ENCODE data around the gene FAM236D.
"Not testable (repeated sequence)": the region's sequence is repeated elsewhere in the genome, so short reads cannot be mapped to it uniquely, and the experiment has no call there.

The FAM236D gene

DNA sequence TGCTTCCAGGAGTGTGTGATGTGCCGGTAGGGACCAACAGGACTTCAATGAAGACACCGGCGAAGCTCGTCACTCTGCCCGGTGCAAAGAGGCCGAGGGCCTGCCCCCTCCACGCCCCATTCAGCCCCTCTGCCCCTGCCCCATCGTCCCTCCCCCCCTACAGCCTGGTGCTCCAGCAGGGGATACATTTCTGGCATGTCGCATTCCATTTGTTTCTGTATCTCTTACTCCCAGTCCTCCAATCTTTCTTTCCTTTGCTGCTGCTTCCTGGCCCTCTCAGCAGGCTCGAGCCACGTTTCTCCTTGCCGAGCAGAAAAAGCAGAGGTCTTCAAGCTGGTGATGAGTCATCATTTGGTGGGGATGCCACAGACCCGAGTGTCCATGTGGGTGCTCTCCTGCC lies at the start of gene FAM236D:
Gene FAM236D, minus strand, starts transcription at position 101 of the 400 bp plus-strand sequence. Its CDS starts 100 bp downstream, at position 1.
- not testable (repeated sequence) for DNase-seq

DNA sequence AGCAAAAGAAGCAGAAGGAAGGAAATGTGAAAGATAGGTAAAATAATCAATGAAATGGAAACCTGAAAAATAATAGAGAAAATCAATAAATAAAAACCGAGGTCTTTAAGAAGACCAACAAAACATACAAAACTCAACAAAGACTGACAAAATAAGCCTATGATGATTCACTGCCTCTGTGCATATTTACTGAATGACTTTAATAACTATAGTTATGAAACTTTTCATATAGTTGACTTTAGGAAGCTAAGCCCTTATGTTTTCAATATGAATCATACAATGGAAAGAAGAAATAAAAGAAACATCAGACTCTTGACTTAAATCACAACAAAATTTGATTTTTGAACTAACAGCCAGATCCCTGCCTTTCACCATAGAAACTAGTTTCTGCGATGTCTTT lies 29.5 kb upstream of the FAM236D start:
- DNase-seq: not testable (repeated sequence)

DNA sequence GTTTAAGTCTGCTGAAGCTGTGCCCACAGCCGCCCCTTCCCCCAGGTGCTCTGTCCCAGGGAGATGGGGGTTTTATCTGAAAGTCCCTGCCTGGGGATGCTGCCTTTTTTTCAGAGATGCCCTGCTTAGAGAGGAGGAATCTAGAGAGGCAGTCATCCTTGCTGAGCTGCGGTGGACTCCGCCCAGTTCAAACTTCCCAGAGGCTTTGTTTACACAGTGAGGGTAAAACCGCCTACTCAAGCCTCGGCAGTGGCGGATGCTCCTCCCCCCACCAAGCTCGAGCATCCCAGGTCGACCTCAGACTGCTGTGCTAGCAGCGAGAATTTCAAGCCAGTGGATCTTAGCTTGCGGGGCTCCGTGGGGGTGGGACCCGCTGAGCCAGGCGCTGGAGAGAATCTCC lies 22.7 kb upstream of the FAM236D start:
- DNase-seq: not testable (repeated sequence)

DNA sequence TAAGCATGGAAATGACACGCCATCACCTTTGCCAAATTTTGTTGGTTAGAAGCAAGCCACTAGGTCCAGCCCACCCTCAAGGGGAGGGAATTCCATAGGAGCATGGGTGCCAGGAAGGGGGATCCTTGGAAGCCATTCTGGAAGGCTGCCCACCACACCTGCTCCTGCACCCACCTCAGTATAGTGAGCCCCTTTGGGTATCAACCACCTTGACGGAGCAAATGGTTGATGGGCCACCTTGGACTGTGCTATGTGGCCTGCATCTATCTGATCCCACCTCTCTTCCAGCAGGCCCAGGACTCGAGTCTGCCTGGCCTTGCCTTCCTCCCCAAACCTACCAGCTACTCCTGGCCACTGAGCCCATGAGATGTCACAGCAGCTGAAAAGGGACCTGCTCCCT lies 17.6 kb downstream of the FAM236D start:
- not testable (repeated sequence) for DNase-seq

DNA sequence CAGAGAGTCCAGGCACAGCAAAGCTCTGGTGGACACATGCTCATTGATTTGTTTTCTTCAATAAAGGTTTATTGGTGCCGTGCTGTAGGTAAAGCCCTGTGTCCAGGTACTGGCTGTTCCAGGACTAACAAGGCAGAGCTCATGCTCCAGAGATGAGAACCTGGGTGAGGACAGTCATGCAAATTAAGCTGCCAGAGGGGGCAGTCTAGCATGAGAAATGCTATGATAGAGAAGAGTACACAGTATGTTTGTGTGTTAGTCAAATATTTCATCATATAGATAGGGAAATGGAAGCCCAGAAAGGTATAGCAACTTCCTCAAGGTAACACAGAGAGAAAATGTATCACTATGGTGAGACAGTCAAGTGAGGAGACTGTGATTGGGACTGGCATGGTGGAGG lies 19.9 kb downstream of the FAM236D start:
- not testable (repeated sequence) for DNase-seq

DNA sequence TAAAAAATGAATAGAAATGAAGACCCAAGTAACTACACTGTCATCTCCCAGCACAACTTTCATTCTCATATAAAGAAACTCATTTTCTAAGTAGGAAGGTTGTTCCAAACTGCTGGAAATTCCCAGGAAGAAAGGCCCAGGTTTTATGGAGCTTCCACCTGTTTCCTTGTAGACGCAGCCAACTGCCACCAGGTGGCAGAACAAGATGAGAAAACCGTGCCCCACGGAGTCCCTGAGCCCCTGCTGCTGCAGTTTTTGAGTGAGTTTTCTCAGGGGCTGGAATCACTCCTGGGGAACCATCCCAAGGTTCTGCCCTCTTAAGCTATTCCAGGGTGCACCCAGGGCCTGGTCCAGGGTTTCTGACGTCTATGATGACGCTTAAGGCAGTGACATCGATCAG lies 24.0 kb downstream of the FAM236D start:
- not testable (repeated sequence) for DNase-seq

DNA sequence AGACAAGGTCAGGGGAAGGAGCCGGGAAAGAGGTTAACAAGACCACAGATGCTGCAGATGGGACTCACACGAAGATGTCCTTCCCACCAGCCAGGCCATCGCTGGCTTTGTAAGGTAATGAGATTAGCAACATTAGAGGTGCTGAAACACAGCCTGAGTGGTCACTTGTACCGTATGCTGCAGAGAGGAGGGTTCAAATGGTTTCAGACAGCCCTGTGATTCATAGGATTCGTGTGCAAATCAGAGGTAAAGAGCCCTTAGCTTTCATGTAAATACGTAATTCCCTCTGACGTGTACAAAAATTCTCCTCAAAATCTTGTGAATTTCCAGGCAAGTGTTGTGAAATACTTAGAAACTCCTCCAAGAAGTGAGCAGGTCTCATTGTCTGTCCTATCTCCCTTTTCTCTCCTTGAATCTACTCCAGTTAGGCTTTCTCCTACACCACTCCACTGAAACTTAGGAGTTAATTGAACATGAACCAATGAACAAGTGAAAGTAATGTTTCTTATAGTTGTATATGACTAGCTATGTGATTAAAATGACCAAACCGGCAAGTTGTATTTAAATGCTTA lies 24.6 kb downstream of the FAM236D start:
- not testable (repeated sequence) for DNase-seq

DNA sequence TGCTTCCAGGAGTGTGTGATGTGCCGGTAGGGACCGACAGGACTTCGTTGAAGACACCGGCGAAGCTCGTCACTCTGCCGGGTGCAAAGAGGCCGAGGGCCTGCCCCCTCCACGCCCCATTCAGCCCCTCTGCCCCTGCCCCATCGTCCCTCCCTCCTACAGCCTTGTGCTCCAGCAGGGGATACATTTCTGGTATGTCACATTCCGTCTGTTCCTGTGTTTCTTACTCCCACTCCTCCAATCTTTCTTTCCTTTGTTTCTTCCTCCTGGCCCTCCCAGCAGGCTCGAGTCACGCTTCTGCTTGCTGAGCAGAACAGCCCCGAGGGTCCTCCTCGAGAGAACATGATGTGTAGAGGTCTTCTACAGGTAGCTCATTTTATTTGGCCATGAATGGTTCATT lies 25.4 kb downstream of the FAM236D start, which contains the start of gene FAM236B:
Gene FAM236B, minus strand, starts transcription at position 101 of the 400 bp plus-strand sequence. Its CDS starts 100 bp downstream, at position 1.
- DNase-seq: not testable (repeated sequence)

DNA sequence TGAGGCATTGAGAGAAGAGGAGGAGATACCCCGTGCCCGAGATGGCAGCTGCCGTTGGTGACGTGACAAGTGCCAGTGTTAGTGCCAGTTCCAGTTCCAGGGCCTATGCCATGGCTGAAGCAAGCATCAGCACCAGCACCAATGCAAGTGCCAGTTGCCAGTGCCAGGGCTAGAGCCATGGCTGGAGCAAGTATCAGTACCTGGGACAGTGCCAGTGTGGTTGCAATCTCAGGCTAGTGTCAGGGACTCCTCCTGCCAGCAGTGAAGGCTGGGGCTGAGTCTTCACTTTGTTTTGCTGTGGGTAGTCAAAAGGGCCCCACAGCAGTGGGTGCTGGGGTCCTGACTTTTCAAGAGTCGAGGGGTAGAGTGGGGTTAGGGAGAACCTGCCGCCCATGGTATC lies 29.9 kb downstream of the FAM236D start:
- not testable (repeated sequence) for DNase-seq

DNA sequence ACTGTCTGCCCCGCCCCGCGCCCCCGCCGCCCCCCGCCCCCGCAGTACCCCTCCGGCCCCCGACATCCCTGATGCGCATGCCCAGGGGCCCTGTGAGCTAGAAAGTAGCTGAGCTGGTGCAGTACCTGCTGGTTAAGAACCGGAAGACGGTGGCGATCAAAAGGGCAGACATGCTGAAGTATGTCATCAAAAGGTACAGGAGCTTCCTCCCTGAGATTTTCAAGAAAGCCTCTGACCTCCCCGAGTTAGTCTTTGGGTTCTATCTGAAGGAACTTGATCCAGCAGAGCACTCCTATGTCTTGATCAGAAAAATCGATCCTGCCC lies 30.6 kb downstream of the FAM236D start:
- DNase-seq: not testable (repeated sequence)

DNA sequence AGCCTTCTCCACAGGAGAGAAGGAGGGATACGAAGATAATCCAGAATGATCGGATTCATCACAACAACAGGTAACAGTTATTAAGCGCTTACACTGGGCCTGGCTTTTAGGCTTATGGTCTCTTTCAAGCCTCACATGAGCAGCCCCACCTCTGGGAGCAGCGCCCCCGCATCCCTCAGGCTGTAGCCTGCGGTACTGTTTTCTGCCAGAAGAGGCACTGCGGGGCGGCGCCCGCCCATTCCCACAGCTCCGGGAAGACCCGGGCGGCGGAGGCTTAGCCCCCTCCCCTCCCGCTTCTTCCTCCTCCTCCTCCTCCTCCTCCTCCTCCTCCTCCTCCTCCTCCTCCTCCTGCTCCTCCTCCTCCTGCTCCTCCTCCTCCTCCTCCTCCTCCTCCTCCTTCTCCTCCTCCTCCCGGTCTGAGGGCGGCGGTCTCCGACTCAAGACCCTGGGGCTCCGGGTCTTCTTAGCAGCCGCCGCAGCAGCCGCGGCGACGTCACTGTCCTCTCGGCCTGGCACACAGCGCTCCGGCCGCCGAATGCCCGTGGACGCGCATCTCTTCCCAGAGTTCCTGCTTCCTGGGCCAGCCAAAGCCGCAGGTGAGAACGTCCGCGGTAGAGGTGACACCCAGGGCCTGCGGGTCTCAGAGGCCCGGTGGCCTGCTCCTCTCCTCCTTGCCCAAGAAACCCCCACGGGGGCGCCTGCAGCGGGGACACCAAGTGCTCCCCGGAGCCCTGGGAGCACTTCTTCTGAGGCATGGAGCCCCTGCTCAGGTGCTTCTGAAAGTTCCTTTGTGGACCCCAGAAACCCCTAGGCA lies 31.1 kb downstream of the FAM236D start, which contains the start of gene DMRTC1B:
Gene DMRTC1B, plus strand, starts transcription at position 238 of the 814 bp plus-strand sequence. CDS start 68,246 bp downstream, outside the sequence.
- DNase-seq: not testable (repeated sequence)

DNA sequence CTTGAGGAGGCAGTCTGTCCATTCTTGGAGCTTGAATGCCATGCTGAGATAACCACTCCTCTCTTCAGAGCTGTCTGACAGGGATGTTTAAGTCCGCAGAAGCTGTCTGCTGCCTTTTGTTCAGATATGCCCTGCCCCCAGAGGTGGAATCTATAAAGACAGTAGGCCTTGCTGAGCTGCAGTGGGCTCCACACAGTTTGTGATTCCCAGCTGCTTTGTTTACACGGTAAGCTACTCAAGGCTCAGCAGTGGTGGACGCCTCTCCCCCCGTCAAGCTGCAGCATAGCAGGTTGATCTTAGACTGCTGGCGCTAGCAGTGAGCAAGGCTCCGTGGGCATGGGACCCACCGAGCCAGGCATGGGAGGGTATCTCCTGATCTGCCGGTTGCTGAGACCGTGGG lies 47.6 kb downstream of the FAM236D start:
- DNase-seq: not testable (repeated sequence)
